H1 (cell line): Measurements from ENCODE around the gene STXBP6. TPM values are rescaled to one million over a fixed set of nuclear protein-coding genes. Genes with fewer than 3 reads are reported as not detected.

Source experiments
- CTCF ChIA-PET: fragments of 300-600 bp; sonication (Branson Sonifier 250); formaldehyde crosslinking; loops from one replicate; lab custom pipeline; 2021; ENCODE audit not compliant: partially characterized antibody; lab: Charles Lee
- POLR2A ChIA-PET: fragments of 300-600 bp; sonication (Branson Sonifier 250); formaldehyde crosslinking; loops from one replicate; lab custom pipeline; 2021; ENCODE audit warnings: inconsistent platforms; ENCODE audit not compliant: partially characterized antibody; lab: Charles Lee
- DNase-seq, 2 experiments: peaks; one replicate each; pipeline versions ENCODE4 v3.0.0 to v3.0.0-alpha.2; 2010 to 2022; ENCODE audit warnings: low spot score in 2 of 2, low read depth in 1 of 2, mixed read lengths in 1 of 2
- FAIRE-seq: peaks from 2 replicates; lab custom pipeline; 2011; peaks lifted over from hg19 to GRCh38; lab: Jason Lieb, UNC
- H2AFZ ChIP-seq: 2 replicates; pipeline ENCODE4 v1.8.1; 2012; ENCODE audit warnings: low read length, inconsistent platforms
- H2AK5ac ChIP-seq: 2 replicates; pipeline ENCODE4 v1.6.1; 2013; ENCODE audit warnings: low read depth, low read length
- H2BK120ac ChIP-seq: replicated peaks from 2 replicates; pipeline ENCODE3; 2013; ENCODE audit warnings: low read depth, low read length, inconsistent platforms
- H2BK12ac ChIP-seq: 2 replicates; pipeline ENCODE4 v1.6.1; 2013; ENCODE audit warnings: low read depth, low read length
- H2BK15ac ChIP-seq: 2 replicates; pipeline ENCODE4 v1.6.1; 2013; ENCODE audit warnings: low read length
- H2BK20ac ChIP-seq: 2 replicates; pipeline ENCODE4 v1.6.1; 2013; ENCODE audit warnings: low read length
- H2BK5ac ChIP-seq: 2 replicates; pipeline ENCODE4 v1.6.1; 2013; ENCODE audit warnings: low read depth, low read length
- H3K14ac ChIP-seq: 2 replicates; pipeline ENCODE4 v1.6.1; 2013; ENCODE audit warnings: inconsistent platforms; ENCODE audit not compliant: insufficient read length
- H3K18ac ChIP-seq: 2 replicates; pipeline ENCODE4 v1.6.1; 2013; ENCODE audit warnings: low read length; ENCODE audit errors: extremely low read depth
- H3K23ac ChIP-seq: 2 replicates; pipeline ENCODE4 v1.6.1; 2013; ENCODE audit warnings: inconsistent platforms; ENCODE audit not compliant: insufficient read length
- H3K23me2 ChIP-seq: 2 replicates; pipeline ENCODE4 v1.6.1; 2013; ENCODE audit warnings: low read depth, low read length
- H3K27ac ChIP-seq: 2 replicates; pipeline ENCODE4 v1.6.1; 2011; ENCODE audit warnings: low read depth, low read length, inconsistent platforms
- H3K27me3 ChIP-seq, 4 experiments: replicated peaks in 1 of 4; 1 replicate in 1 of 4; 2 replicates in 3 of 4; pipeline versions ENCODE4 v1.6.1 to v1.8.1; 2011 to 2013; ENCODE audit warnings: low read length in 3 of 4, mild to moderate bottlenecking in 3 of 4, inconsistent platforms in 2 of 4, mixed read lengths in 2 of 4, moderate library complexity in 1 of 4; ENCODE audit not compliant: control insufficient read depth in 3 of 4, insufficient read depth in 3 of 4; ENCODE audit errors: extremely low read depth in 1 of 4
- H3K36me3 ChIP-seq, 4 experiments: 2 replicates each; pipeline versions ENCODE4 v1.6.1 to v1.8.1; 2011 to 2013; ENCODE audit warnings: mild to moderate bottlenecking in 4 of 4, low read length in 3 of 4, moderate library complexity in 2 of 4, control low read depth in 1 of 4, inconsistent platforms in 1 of 4; ENCODE audit not compliant: insufficient read depth in 4 of 4, control insufficient read depth in 2 of 4
- H3K4ac ChIP-seq: replicated peaks from 2 replicates; pipeline ENCODE3; 2013; ENCODE audit warnings: low read length, low read depth, mixed read lengths, inconsistent platforms; ENCODE audit not compliant: insufficient read length
- H3K4me1 ChIP-seq, 4 experiments: replicated peaks in 1 of 4; 1 replicate in 1 of 4; 2 replicates in 3 of 4; pipeline versions ENCODE4 v1.6.1 to v1.8.1; 2011 to 2013; ENCODE audit warnings: low read length in 3 of 4, inconsistent platforms in 2 of 4, mixed read lengths in 1 of 4; ENCODE audit not compliant: insufficient read depth in 4 of 4, control insufficient read depth in 3 of 4
- H3K4me2 ChIP-seq, 2 experiments: 2 replicates each; pipeline versions ENCODE4 v1.6.1 to v1.8.1; 2011 to 2013; ENCODE audit warnings: low read depth in 2 of 2, low read length in 2 of 2, control low read depth in 1 of 2, inconsistent platforms in 1 of 2, mild to moderate bottlenecking in 1 of 2; ENCODE audit not compliant: insufficient read depth in 1 of 2
- H3K4me3 ChIP-seq, 4 experiments: fragments of 200-600, 300-600 bp in 1 of 4; sonication (generic), shearing (Covaris generic), sonication (Bioruptor Twin) in 1 of 4; 2 replicates each; pipeline versions ENCODE4 v1.5.1 to v1.8.1; 2011 to 2016; ENCODE audit warnings: low read length in 4 of 4, low read depth in 3 of 4, control low read depth in 2 of 4, inconsistent platforms in 2 of 4, mild to moderate bottlenecking in 2 of 4, mixed read lengths in 1 of 4, moderate library complexity in 1 of 4; ENCODE audit not compliant: insufficient read depth in 2 of 4; ENCODE audit errors: extremely low read depth in 1 of 4
- H3K56ac ChIP-seq: replicated peaks from 2 replicates; pipeline ENCODE3; 2013; ENCODE audit warnings: low read depth, mild to moderate bottlenecking, mixed read lengths, low read length, inconsistent platforms; ENCODE audit not compliant: insufficient read length
- H3K79me1 ChIP-seq: 2 replicates; pipeline ENCODE4 v1.6.1; 2013; ENCODE audit warnings: low read depth, low read length, control low read depth
- H3K79me2 ChIP-seq, 2 experiments: 2 replicates each; pipeline versions ENCODE4 v1.6.1 to v1.8.1; 2012 to 2013; ENCODE audit warnings: low read length in 2 of 2, mild to moderate bottlenecking in 2 of 2, inconsistent platforms in 1 of 2; ENCODE audit not compliant: insufficient read depth in 2 of 2, control insufficient read depth in 1 of 2
- H3K9ac ChIP-seq, 4 experiments: replicated peaks in 1 of 4; 1 replicate in 1 of 4; 2 replicates in 3 of 4; pipeline versions ENCODE4 v1.6.1 to v1.8.1; 2011 to 2013; ENCODE audit warnings: low read depth in 3 of 4, low read length in 3 of 4, control low read depth in 2 of 4, mild to moderate bottlenecking in 2 of 4, moderate library complexity in 2 of 4, inconsistent platforms in 1 of 4; ENCODE audit errors: extremely low read depth in 1 of 4
- H3K9me3 ChIP-seq, 2 experiments: 2 replicates each; pipeline versions ENCODE4 v1.6.1 to v1.8.1; 2012 to 2013; ENCODE audit warnings: mild to moderate bottlenecking in 2 of 2, moderate library complexity in 2 of 2, control low read depth in 1 of 2, inconsistent platforms in 1 of 2, low read depth in 1 of 2, low read length in 1 of 2, mixed read lengths in 1 of 2; ENCODE audit not compliant: insufficient read depth in 2 of 2
- H4K20me1 ChIP-seq, 2 experiments: replicated peaks in 1 of 2; 2 replicates each; pipeline versions ENCODE3 to v1.8.1; 2011 to 2013; ENCODE audit warnings: inconsistent platforms in 2 of 2, low read length in 2 of 2, mild to moderate bottlenecking in 1 of 2; ENCODE audit not compliant: insufficient read depth in 2 of 2, control insufficient read depth in 1 of 2
- H4K5ac ChIP-seq: 2 replicates; pipeline ENCODE4 v1.6.1; 2013; ENCODE audit warnings: low read length, low read depth, mixed read lengths, inconsistent platforms; ENCODE audit not compliant: insufficient read length
- H4K8ac ChIP-seq: 2 replicates; pipeline ENCODE4 v1.8.0; 2013; ENCODE audit warnings: mild to moderate bottlenecking, moderate library complexity, low read length, inconsistent platforms; ENCODE audit not compliant: insufficient read depth; ENCODE audit errors: extremely low read depth
- H4K91ac ChIP-seq: replicated peaks from 2 replicates; pipeline ENCODE3; 2013; ENCODE audit warnings: low read length, mixed read lengths, inconsistent platforms; ENCODE audit not compliant: insufficient read length
- ATF2 ChIP-seq: IDR thresholded peaks from 2 replicates; pipeline ENCODE4 v1.6.1; 2012; ENCODE audit warnings: low read length, inconsistent platforms
- BCL11A ChIP-seq, 2 experiments: IDR thresholded peaks; one replicate each; pipeline ENCODE4 v1.6.1; 2011; ENCODE audit warnings: low read depth in 2 of 2, low read length in 2 of 2, mild to moderate bottlenecking in 2 of 2
- BRCA1 ChIP-seq: IDR thresholded peaks from 2 replicates; pipeline ENCODE4 v1.6.1; 2012; ENCODE audit warnings: low read depth, low read length, improper control_type of control experiment
- CBX8 ChIP-seq: fragments of 300-800, 300-1000 bp; sonication (generic); IDR thresholded peaks from 2 replicates; pipeline ENCODE4 v1.7.1; 2016; ENCODE audit warnings: low read depth, low read length, borderline replicate concordance
- CHD2 ChIP-seq: IDR thresholded peaks from 2 replicates; pipeline ENCODE4 v1.6.1; 2012; ENCODE audit warnings: low read length, improper control_type of control experiment
- KDM4A ChIP-seq: IDR thresholded peaks from one replicate; pipeline ENCODE4 v1.7.1; 2012; ENCODE audit warnings: low read depth, mild to moderate bottlenecking, moderate library complexity, low read length, inconsistent platforms; ENCODE audit not compliant: severe bottlenecking
- MAFK ChIP-seq: IDR thresholded peaks from 2 replicates; pipeline ENCODE4 v1.6.1; 2012; ENCODE audit warnings: low read depth, mild to moderate bottlenecking, improper control_type of control experiment, low read length
- POLR2AphosphoS5 ChIP-seq: IDR thresholded peaks from 2 replicates; pipeline ENCODE4 v1.6.1; 2011; ENCODE audit warnings: low read depth, low read length
- SAP30 ChIP-seq: fragments of 300-600 bp; sonication (generic); IDR thresholded peaks from 2 replicates; pipeline ENCODE4 v1.7.1; 2012; ENCODE audit warnings: low read length, moderate library complexity, mild to moderate bottlenecking, inconsistent platforms; ENCODE audit not compliant: insufficient read depth, insufficient replicate concordance
- TBP ChIP-seq: IDR thresholded peaks from 2 replicates; pipeline ENCODE4 v1.6.1; 2011; ENCODE audit warnings: low read depth, low read length, improper control_type of control experiment
- USF2 ChIP-seq: IDR thresholded peaks from 2 replicates; pipeline ENCODE4 v1.6.1; 2011; ENCODE audit warnings: low read length, improper control_type of control experiment
- YY1 ChIP-seq: IDR thresholded peaks from 2 replicates; pipeline ENCODE4 v1.6.1; 2011; ENCODE audit warnings: low read depth, mild to moderate bottlenecking, low read length
- WGBS, 2 experiments: shearing (Covaris generic) in 1 of 2; methylation state at CpG; one replicate each; pipeline versions ENCODE4 v1.1.6 to v1.1.7; 2013 to 2015; ENCODE audit warnings: low lambda C conversion rate in 2 of 2, mixed read lengths in 2 of 2, inconsistent platforms in 1 of 2, low coverage in 1 of 2, missing lambda C conversion rate in 1 of 2; ENCODE audit not compliant: insufficient replicate concordance in 2 of 2, insufficient coverage in 1 of 2, insufficient read length in 1 of 2; ENCODE audit errors: extremely low coverage in 1 of 2, missing lambda C conversion rate in 1 of 2; 5-methylcytosine and 5-hydroxymethylcytosine counted together
- polyA plus RNA-seq, 7 experiments: library from polyadenylated mRNA; depleted of rRNA in 3 of 7; stranded (reverse) in 5 of 7; unstranded in 2 of 7; fragments of >200 nt in 5 of 7; fragments of 200-250 nt in 2 of 7; gene quantifications; 1 replicate in 5 of 7; 2 replicates in 1 of 7; 4 replicates in 1 of 7; pipeline versions ENCODE4 v1.2.1 to v1.2.3, GENCODE V29; 2011 to 2013; ENCODE audit warnings: missing spikeins in 2 of 7, mixed read lengths in 2 of 7
- total RNA-seq: library from RNA; stranded (reverse); fragmentation: NEBNext Ultra II Directional; extraction: Animal tissue kit (Norgen Biotek cat#: 25700); gene quantifications from 2 replicates; pipeline ENCODE4 v1.2.1, GENCODE V29; 2021

The STXBP6 gene
- total and polyA plus RNA-seq, 2 of the 8 experiments (the other 6 are each of a cell fraction or from before 2014, with no cell fraction given), result 9.4 to 18.1 TPM

GRCh38 chr14:24913746-24914145 is 136.2 kb downstream of the STXBP6 start:
- no peaks in the 10 kb centered on the region for H3K4me1 ChIP-seq
- WGBS, 2 experiments, result 86% methylated on average over 1 of the region's 1 CpG; no CpG with 5 or more reads in 1 of the 2 experiments
- H3K4me3 ChIP-seq, result no peak overlapping the region
- ChIA-PET POLR2A (no interaction called here), CTCF (interaction anchor here (0.5 to 1.6 kb wide), 3 partner anchors 12 to 1201 kb away, joined by 3 to 5 read pairs (median 4); no protein-coding TSS in a partner anchor)
- no peak overlapping the region for H2BK120ac ChIP-seq
- no peaks in the 10 kb centered on the region for H4K20me1 ChIP-seq
- H2BK12ac ChIP-seq, result no peak overlapping the region
- H4K8ac ChIP-seq, result no peak overlapping the region
- no peak overlapping the region for H4K5ac ChIP-seq
- H3K23ac ChIP-seq, result no peak overlapping the region
- H3K9ac ChIP-seq, result no peak overlapping the region
- H3K23me2 ChIP-seq, result no peaks in the 10 kb centered on the region
- H2BK20ac ChIP-seq, result no peak overlapping the region
- no peak overlapping the region for H2BK15ac ChIP-seq
- DNase-seq (no peak), FAIRE-seq (no peak)
- H4K91ac ChIP-seq, result no peak overlapping the region
- no peak overlapping the region for H3K4me2 ChIP-seq
- H3K79me1 ChIP-seq, result no peaks in the 10 kb centered on the region
- no peak overlapping the region for H3K14ac ChIP-seq
- no peak overlapping the region for H2BK5ac ChIP-seq
- H3K9me3 ChIP-seq, result no peaks in the 10 kb centered on the region
- H2AK5ac ChIP-seq, result no peak overlapping the region
- no peak overlapping the region for H3K18ac ChIP-seq
- H3K79me2 ChIP-seq, result no peaks in the 10 kb centered on the region
- no peak overlapping the region for H3K27ac ChIP-seq
- no peak overlapping the region for H2AFZ ChIP-seq
- H3K56ac ChIP-seq, result no peak overlapping the region
- H3K36me3 ChIP-seq, result no peaks in the 10 kb centered on the region
- H3K27me3 ChIP-seq, result no peaks in the 10 kb centered on the region
- H3K4ac ChIP-seq, result no peak overlapping the region
- TF ChIP-seq SAP30 (no peak), BRCA1 (no peak), USF2 (no peak), KDM4A (no peak), CBX8 (no peak), YY1 (no peak), ATF2 (no peak), TBP (no peak), CHD2 (no peak), POLR2AphosphoS5 (no peak), MAFK (no peak), BCL11A (IDR thresholded peaks at IDR 0.05; ENCODE audit: low read depth in 2 of 2, low read length in 2 of 2) (no peak)
